IPS-18c (cell line): ENCODE measurements around the gene PEX16.
A peak's percentile ranks its signal among the peaks of the same experiment; 100 is the strongest.

Source experiments
- H3K4me3 ChIP-seq: 2 replicates; pipeline ENCODE4 v1.7.0; 2013; ENCODE audit warnings: low read depth, mild to moderate bottlenecking, low read length, moderate library complexity; ENCODE audit not compliant: insufficient read depth
- H3K9me3 ChIP-seq: one replicate; pipeline ENCODE4 v1.6.1; 2013; ENCODE audit warnings: mild to moderate bottlenecking, low read length, moderate library complexity; ENCODE audit not compliant: control insufficient read depth, insufficient read depth

Gene PEX16

DNA sequence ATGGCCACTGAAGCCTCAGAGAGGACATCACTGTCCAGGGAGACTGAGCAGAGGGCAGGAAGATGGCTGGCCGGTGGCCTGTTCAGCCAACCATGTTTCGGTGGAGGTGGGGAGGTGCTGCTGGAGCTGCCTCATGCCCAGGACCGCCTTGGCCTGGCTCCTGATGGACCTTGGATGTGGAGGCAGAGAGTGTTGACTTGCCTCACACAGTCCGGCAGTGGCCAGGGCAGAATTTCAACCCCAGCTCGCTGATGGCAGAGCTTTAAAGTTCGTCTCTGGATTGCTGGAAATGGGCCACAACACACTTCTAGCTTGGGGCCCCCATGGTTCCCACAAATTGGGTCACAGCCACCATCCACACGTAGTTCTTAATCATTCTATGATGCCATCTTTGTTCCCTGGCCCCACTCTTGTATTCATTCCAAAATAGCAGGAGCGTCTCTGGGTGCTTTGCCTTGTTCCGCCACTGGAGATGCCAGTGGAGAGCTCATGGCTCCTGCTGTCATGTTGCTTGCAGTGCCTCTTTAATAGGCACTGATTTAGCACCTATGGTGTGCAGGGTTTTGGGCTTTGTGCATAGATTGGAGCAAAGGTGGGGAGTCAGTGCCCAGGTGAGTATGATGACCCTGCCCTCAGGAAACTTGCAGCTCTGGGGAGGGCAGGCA, 26.7 kb downstream of the PEX16 start:
- Histone ChIP-seq H3K9me3 (no peaks in the 10 kb centered on the region), H3K4me3 (no peak overlapping the region)

DNA sequence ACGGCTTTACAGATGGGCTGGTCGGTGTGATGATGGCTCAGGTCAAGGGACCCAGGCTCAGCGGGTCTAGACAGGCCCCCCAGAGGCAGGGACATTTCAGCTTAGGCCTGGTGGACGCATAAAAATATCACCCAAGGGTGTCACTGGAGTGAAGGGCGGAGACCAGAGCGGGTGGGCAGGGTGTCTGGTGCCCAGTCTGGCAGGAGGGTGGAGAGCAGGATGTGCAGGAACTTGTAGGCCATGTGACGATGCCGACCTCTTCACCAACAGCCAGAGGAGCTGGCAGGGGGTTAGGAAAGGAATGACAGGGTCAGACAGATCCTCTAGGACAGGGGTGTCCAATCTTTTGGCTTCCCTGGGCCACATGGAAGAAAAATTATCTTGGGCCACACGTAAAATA, 27.7 kb downstream of the PEX16 start:
- H3K9me3 ChIP-seq, result no peaks in the 10 kb centered on the region
- H3K4me3 ChIP-seq, result no peak overlapping the region

DNA sequence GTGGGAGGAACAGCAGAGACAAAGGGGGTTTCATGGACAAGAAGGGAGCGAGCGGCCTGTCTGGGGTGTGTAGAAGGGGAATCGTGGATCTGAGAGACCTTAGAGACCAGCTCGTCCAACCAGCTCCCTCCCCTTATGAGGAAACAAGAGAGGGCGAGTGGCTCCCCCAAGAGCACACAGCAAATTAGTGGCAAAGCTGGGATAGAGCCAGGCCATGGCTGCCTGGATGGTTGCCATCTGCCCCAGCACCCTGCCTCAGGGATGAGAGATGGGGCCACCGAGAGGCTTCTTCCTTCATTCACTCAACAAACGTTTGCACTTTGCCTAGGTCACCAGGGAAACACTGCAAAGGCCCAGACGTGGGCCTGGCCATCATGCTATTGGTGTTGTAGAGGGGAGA, 28.1 kb downstream of the PEX16 start:
- Histone ChIP-seq H3K4me3 (no peak overlapping the region), H3K9me3 (no peaks in the 10 kb centered on the region)

DNA sequence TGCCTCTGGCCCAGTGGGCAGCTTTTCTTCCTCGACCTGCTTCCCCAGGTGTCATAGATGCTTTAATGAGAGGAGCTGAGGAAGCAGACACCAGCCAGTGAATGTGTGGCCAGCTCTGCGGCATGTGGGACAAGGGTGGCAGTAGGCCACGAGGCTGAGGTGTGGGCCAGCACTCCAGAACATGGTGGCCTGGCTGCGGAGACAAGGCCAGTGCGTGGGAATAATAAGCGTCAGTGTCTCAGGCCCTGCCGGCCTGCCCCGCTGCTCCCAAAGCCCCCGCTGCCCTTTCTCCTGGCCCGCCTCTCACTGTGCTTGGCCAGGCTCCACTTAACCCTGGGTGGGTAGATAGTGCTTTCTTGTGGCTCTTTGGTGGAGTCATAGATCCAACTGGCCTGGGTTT, 30.1 kb downstream of the PEX16 start:
- Histone ChIP-seq H3K4me3 (no peak overlapping the region), H3K9me3 (no peaks in the 10 kb centered on the region)

DNA sequence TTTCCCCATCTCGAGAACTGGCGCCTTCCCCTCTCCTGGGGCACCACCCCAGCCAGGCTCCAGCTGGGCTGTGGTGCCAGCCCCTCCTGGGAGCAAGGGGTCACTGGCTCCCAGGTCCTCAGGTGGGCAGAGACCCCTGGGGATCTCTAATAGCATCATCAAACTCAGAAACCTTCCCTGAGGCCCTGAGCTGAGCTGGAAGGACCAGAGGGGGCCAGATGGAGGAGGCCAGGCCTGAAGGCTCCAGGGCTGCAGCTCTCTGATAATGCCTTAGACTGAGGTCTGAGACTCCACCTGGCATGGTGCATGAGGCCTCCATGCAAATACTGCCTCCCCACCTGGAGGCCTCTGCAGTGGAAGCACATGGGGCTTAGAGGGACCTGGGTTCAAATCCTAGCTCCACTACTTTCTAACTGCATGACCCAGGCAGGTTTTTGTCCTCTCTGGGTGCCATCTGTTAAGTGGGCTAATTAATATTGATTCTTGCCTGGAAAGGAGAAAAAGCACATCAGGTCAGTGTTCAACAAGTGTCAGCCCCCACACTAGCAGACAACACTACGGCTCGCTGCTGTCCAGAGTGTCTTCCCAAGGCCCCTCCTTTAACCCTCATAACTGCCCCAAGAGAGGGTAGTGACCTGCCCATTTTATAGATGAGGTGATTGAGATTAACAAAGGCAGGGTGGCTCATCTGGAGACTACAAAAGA, 30.7 kb downstream of the PEX16 start:
- H3K4me3 ChIP-seq, result peak overlapping the region; percentile 84
- no peaks in the 10 kb centered on the region for H3K9me3 ChIP-seq

DNA sequence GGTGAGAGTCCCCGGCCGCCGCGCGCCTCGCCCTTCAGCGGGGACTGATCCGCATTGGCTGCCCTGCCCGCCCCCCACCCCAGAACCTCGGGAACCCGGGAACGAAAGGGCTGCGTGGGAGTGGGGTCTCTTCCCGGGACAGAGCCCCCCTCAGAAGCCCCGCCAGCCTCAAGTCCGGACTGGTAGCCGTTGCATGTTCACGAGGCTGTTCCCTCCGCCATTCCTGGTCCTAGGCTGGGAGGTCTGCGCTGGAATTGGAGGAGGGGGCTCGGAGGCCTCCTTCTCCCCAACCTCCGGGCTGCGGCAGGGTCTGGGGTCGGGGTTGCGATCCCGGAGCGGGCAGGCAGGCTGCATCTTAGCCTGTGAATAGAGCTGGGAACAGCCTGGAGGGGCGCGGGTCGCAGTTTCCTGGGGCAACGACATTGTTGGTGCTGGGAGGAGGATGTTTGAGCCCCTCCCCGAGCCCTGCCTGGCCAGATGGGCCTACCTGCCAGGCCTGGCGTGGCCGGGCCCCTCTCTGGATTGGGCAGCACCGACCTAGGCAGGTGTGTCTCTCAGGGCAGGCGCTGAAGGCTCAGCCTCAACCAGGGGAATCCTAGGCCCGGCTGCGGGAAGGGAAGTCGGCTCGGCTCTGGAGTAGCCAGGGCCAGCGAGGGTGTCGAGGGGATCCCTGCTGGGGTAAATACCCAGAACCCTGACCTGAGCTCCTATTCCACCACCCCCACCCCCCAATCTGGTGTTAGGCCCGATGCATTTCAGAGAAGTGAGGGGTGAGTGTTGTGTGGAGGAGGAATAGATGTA, 31.6 kb downstream of the PEX16 start:
- Histone ChIP-seq H3K4me3 (peak overlapping the region; percentile 84), H3K9me3 (no peaks in the 10 kb centered on the region)

DNA sequence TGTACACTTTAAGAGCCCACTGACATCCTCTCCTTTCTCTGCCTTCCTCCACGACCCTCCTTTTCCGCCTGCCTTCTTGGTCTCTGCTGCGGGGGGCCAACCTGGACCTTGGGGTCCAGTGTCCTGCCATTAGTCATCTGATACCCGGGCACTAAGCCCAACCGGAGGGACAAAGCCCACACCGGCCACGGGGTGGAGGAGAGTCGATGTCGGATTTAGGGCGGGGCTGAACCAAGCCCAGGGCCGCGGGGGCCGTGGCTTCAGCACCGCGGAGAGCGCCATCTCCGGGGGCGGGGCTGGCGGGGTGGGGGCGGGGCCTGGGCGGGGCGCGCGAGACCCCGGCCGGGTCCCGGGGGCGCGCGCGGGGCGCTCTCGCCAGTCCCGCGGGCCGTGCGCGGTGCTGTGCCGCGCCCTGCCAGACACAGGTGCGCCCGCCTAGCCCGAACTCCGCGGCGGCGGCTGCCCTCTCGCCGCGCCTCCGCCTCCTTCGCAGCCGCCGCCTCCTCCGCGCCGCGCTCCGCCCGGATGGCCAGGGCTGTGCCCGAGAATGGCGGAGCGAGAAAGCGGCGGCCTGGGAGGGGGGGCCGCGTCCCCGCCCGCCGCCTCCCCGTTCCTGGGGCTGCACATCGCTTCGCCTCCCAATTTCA, 32.3 kb downstream of the PEX16 start, which contains the start of gene MAPK8IP1:
MAPK8IP1 (plus strand) TSS at position 378 of the 647 bp plus-strand sequence; CDS start at position 548, 170 bp downstream.
- H3K9me3 ChIP-seq, result no peaks in the 10 kb centered on the region
- peak within 1 kb of the TSS; percentile 84 for H3K4me3 ChIP-seq

DNA sequence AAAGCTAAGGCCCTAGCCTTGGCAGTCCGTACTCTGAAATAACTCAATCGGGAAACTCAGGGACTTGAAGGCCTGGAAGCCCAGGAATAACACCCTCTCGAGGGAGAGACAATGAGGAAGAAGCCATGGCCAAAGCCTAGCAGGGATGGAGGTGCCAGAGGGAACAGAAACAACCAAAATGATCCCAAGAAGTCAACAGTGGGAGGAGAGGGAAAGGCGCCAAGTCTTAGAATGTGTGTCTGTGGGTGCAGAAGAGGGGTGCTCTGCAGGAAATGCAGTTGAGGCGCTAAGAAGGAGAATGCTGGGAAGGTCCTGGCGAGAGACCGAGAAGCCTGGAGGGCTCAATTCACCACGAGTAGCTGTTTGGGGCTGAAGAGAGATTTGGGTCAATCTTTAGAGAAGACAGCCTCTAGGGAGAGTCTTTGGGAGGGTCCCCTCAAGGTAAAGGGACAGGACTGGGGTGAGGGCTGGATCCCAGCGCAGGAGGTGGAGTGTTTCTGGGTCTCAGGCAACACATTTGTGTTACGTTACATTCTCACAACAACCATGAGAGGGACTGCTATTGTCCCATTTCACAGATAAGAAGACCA, 33.0 kb downstream of the PEX16 start:
- Histone ChIP-seq H3K4me3 (peak overlapping the region; percentile 43; the same call in 1 of the 2 replicates), H3K9me3 (no peaks in the 10 kb centered on the region)

DNA sequence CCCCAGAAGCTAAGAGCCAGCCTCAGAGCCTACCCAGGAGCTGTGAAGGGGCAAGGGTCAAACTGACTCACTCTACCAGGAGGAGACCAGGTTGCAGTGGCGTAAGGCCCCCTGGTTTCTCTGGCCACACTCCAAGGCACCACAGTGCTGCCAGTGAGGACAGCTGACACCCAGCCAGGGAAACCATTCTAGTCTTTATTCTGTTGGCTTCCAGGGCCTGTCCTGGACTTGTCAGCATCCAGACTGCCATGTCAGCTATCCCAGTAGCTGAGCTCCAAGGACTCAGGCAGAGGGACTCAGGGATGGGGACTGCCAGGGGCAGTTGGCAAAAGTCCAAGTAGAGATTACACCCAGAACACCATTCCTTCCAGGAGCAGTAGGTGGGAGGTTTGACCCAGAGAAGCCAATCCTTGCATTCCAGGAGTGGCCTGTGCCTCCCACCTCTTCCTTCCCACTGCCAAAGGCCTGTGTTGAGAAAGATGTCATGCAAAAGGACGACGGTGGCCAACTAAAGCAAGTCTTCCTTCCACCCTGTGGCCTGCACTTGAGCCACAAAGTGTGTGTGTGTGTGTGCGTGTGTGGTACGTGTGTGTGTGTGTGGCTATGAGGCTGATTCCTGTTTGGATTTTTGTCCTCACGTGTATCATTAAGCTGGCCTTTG, 35.8 kb downstream of the PEX16 start:
- Histone ChIP-seq H3K9me3 (no peaks in the 10 kb centered on the region), H3K4me3 (no peak overlapping the region)

DNA sequence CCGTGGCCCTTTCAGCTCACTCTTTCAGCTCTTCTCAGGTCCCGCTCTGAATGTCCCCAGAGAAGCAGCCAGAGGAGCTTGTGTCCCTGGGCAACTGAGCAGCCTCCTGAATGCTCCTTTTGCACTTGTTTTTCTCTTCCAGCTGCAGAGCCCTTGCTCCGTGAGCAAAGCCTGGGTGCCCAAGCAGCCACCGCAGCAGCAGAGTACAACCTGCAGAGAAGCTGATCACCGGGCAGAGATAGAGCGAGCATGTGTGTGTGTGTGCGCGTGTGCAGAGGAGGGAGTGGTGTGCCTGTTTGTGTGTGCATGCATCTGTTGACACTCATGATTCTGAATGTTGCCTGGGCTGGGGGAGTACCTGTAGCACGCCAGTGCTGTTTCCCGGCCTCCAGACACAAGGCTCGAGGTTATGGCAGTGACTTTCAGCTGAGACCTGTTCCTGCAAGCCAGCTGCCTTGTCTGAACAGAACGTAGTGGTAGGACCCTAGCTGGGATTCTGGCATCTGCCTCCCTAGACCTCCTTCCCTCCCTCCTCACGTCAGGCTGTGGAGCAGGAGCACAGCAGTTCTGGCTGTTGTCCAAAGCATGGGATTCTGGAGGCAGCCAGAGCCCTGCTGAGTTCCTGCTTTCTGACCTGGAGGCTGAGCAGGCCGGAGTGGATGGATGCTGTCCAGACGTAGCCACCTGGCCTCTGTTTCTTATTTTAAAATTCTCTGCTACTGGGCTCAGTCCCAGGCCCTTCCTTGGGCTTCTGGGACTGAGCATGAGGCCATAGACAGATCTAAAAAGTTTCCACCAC, 36.7 kb downstream of the PEX16 start:
- Histone ChIP-seq H3K9me3 (no peaks in the 10 kb centered on the region), H3K4me3 (no peak overlapping the region)

DNA sequence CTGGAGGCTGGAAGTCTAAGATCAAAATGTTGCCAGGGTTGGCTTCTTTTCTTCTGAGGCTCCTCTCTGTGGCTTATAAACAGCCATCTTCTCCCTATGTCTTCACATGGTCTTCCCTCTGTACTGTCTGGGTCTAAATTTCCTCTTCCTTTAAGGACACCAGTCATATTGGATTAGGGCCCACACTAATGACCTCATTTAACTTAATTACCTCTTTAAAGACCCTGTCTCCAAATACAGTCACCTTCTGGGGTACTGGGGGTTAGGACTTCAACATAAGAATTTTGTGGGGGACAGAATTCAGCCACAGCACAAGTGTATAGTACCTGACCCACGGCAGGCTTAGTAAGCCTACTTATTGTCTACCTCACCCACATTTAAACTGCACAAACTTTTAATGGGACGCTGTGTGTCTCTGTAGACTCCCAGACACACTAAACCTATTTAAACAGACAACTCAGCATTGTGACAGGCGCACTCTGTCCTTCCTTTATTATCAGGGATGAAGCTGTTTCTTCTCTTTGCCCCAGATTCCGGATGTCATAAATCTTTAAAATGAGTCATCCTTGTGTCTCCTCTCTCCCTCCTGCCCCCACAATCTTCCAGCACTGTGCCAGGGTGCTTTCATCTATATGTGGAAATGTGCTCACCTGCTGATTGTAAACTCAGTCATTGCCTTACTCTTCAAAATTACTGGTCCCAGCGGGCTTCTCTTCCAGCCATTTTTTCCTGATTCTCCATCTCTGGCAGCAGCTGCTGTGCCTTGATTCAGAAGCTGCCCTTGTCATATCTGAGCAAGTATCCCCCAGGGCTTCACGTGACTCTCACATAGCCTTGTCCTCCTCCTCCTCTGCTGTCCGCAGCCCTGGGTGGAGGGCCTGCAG, 37.6 kb downstream of the PEX16 start:
- no peak overlapping the region for H3K4me3 ChIP-seq
- H3K9me3 ChIP-seq, result no peaks in the 10 kb centered on the region

DNA sequence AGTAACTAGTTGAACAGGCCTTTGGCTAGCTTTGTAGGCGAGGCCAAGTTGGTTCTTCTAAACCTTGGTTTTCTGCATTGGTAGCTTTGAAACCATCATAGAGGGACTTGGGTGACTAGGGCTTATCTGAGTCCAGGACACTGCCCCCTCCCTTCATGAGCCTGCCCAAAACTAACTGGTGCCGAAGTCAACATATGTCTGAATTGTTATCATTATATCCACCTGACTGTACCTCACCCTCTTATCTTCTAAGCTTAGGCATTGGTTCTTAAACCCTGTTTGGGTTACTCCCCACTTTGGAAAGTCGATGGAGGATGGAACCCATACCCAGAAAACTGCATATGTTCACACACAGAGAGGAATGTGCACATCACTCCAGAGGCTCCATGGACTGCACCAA, 39.8 kb downstream of the PEX16 start:
- H3K4me3 ChIP-seq, result no peak overlapping the region

DNA sequence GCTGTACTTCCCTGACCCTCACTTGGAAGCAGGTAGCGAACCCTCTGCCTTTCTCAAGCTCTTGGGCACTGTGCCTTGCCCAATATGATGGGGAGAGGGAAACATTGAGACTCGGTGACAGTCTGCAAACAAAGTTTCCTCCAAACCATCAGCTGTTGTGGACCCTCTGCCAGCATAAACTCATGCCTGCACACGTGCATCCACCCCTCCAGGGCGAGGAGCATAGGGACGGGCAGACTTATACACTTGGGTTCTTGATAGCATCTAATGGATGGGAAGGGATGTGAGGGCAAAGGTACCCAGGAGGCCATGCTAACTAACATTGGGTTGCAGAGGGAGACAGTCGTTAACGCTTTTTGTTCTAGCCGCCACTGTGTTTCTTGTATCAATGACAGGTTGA, 40.5 kb downstream of the PEX16 start:
- no peak overlapping the region for H3K4me3 ChIP-seq
- no peaks in the 10 kb centered on the region for H3K9me3 ChIP-seq

More for the DNA sequence above, 39.8 kb downstream of the PEX16 start:
- H3K9me3 ChIP-seq, result no peaks in the 10 kb centered on the region

DNA sequence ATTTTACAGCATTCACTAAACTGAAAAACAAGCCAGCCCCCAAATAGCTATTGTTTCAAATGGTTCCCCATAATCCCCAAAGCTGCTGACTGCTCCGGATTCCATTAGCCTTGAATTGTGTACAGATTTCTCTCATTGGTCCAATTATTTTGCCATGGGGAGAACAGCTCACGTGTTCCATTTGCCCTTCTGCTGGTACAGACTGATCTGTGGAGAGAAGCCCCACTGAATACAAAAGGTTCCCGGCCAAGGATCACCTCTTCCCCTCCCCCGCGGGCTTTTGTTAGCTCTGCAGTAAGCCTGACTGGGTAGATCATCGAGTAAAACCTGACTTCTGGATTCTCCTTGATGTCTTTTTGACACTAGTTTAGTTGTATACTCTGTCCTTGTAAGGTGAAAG, 41.3 kb downstream of the PEX16 start:
- no peak overlapping the region for H3K4me3 ChIP-seq
- no peaks in the 10 kb centered on the region for H3K9me3 ChIP-seq

DNA sequence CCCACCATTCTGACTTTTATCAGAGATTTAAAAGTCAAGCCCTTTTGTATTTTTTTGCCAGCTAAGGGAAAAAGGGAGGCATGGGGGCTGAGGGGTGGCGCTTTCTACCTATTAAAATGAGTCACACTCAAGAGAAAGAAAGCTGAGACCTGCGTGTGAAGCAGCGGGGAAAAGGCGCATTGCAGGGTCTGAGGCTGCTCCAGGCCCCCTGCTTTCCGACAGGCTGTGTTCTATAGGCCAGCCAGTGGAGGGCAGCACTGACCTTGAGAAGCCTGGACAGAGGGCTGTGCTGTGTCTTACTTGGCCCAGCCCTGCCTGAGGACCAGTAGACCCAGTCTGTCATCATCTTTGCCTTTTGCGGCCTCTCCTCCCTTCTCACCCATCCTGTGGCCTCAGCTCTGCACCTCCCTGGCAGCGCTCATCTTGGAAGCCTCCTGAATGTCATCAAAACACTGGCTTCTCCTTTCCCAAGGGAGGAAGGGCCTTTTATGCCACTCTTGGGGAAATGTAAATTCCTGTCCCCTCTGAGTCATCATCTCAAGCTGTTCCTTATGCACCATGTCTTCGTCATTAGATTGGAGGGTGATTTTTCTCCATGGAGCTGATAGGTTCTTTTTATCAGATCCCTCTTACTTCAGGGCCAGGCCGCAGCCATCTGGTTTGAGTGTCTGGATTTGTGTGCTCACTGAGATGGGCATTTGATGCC, 44.9 kb downstream of the PEX16 start:
- Histone ChIP-seq H3K9me3 (no peaks in the 10 kb centered on the region), H3K4me3 (no peak overlapping the region)
